ENCODE data around the gene DNAJC1.

DNA sequence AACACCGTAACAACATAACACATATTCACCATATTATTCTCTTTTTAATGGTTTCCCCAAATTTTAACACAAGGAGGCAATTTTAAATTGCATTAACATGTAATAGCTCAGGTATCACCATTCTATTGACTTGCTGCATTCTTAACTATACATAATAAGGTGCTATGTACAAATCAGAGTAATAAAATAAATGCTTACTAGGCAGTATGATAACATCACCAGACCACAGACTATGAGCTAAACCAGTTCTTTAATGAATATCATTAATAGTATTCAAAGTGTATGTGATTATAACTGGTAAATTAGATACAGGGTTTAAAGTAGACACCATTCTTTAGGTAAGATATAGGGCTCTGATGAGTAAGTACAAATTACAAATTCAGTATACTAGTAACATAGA, 226.6 kb downstream of the DNAJC1 start:
- TF ChIP-seq, protein P1, sequence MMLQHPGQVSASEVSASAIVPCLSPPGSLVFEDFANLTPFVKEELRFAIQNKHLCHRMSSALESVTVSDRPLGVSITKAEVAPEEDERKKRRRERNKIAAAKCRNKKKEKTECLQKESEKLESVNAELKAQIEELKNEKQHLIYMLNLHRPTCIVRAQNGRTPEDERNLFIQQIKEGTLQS (IDR thresholded peaks at IDR 0.05; ENCODE audit: borderline replicate concordance, extremely low read depth, low read depth, low read length) = no peak
- TF ChIP-seq, protein P2, sequence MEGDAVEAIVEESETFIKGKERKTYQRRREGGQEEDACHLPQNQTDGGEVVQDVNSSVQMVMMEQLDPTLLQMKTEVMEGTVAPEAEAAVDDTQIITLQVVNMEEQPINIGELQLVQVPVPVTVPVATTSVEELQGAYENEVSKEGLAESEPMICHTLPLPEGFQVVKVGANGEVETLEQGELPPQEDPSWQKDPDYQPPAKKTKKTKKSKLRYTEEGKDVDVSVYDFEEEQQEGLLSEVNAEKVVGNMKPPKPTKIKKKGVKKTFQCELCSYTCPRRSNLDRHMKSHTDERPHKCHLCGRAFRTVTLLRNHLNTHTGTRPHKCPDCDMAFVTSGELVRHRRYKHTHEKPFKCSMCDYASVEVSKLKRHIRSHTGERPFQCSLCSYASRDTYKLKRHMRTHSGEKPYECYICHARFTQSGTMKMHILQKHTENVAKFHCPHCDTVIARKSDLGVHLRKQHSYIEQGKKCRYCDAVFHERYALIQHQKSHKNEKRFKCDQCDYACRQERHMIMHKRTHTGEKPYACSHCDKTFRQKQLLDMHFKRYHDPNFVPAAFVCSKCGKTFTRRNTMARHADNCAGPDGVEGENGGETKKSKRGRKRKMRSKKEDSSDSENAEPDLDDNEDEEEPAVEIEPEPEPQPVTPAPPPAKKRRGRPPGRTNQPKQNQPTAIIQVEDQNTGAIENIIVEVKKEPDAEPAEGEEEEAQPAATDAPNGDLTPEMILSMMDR (IDR thresholded peaks at IDR 0.05 in 2 of 3, conservative IDR thresholded peaks at IDR 0.05 in 1 of 3; ENCODE audit: control insufficient read depth in 2 of 3, extremely low read depth in 1 of 3, insufficient read depth in 1 of 3, low read depth in 3 of 3, low read length in 3 of 3) = no peak
- no peak for TF ChIP-seq RAD51 (IDR thresholded peaks at IDR 0.05)
- TF ChIP-seq, protein P3, sequence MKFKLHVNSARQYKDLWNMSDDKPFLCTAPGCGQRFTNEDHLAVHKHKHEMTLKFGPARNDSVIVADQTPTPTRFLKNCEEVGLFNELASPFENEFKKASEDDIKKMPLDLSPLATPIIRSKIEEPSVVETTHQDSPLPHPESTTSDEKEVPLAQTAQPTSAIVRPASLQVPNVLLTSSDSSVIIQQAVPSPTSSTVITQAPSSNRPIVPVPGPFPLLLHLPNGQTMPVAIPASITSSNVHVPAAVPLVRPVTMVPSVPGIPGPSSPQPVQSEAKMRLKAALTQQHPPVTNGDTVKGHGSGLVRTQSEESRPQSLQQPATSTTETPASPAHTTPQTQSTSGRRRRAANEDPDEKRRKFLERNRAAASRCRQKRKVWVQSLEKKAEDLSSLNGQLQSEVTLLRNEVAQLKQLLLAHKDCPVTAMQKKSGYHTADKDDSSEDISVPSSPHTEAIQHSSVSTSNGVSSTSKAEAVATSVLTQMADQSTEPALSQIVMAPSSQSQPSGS (IDR thresholded peaks at IDR 0.05; ENCODE audit: low read length) = no peak
- TF ChIP-seq SIN3A (IDR thresholded peaks at IDR 0.05; ENCODE audit: low read depth, low read length) = no peak

All from GM12878 (cell line).